Spleen (tissue), 7 donors: ENCODE measurements around the gene SLC7A14.

Source experiments
- POLR2AphosphoS5 ChIP-seq, 3 donors: sonication (generic); formaldehyde crosslinking; IDR thresholded peaks; one replicate each; pipeline ENCODE4 v1.5.1; 2017; ENCODE audit warnings: antibody characterized with exemption in 3 of 3
- TF ChIP-seq, protein P1 (sequence below), 11 experiments: fragments of 200-600 bp in 7 of 11; fragments of 450-650 bp in 4 of 11; sonication (generic) in 4 of 11; IDR thresholded peaks in 8 of 11; conservative IDR thresholded peaks in 3 of 11; 1 replicate in 7 of 11; 2 replicates in 4 of 11; pipeline versions ENCODE4 v1.4.0 to v1.8.0; 2016 to 2021; ENCODE audit warnings: antibody characterized with exemption in 11 of 11, inconsistent platforms in 4 of 11, mild to moderate bottlenecking in 1 of 11
- donor health status: DM: no; HTN: no; CAD: no; lungs with moderate emphysema.
- donor health status: DM: no; HTN: no; CAD: no.
- donor health status: DM: no; HTN: no; CAD: no.

DNA sequence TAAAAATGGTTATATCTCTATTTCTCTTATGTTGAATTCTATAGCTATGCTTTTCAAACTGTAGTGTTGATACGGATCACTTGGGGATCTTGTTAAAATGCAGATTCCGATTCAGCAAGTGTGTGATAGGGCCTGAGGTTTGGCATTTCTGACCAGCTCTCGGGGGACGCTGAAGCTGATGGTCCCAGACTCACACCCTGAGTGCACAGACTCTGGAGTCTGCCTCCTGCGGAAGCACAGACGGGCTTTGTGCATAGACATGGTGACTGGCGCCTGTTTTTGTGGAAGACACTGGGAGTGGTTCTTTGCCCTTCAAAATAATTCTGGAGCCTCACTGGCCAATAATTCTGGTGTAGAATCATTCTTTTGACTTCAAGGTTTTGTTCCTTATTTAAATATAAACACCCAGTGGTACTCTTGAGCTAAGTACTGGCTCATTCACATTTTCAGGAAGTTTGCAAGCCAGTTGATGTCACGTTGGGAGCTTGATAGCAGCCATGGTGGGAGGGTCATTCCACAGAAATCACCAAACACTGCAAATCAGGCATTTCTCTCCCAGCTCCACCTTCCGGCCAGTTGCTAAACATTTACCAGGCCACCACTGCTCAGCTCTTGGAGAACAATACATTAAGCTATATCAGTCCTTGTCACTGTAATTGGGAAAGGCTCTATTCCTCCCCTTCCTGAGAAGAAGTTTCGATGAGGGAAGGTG, 148.0 kb downstream of the SLC7A14 start:
- TF ChIP-seq, protein P1, sequence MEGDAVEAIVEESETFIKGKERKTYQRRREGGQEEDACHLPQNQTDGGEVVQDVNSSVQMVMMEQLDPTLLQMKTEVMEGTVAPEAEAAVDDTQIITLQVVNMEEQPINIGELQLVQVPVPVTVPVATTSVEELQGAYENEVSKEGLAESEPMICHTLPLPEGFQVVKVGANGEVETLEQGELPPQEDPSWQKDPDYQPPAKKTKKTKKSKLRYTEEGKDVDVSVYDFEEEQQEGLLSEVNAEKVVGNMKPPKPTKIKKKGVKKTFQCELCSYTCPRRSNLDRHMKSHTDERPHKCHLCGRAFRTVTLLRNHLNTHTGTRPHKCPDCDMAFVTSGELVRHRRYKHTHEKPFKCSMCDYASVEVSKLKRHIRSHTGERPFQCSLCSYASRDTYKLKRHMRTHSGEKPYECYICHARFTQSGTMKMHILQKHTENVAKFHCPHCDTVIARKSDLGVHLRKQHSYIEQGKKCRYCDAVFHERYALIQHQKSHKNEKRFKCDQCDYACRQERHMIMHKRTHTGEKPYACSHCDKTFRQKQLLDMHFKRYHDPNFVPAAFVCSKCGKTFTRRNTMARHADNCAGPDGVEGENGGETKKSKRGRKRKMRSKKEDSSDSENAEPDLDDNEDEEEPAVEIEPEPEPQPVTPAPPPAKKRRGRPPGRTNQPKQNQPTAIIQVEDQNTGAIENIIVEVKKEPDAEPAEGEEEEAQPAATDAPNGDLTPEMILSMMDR (IDR thresholded peaks at IDR 0.05 in 8 of 11, conservative IDR thresholded peaks at IDR 0.05 in 3 of 11), result no peak
- no peak for TF ChIP-seq POLR2AphosphoS5 (IDR thresholded peaks at IDR 0.05)
